HG03108 (cell line): ENCODE measurements around the gene CDC34.

Experiments used
- ATAC-seq: cut with Tn5 transposase; IDR thresholded peaks from one replicate; pipeline ENCODE4 v1.9.1; 2021; ENCODE audit warnings: moderate library complexity; ENCODE audit not compliant: unreplicated experiment

The CDC34 gene

DNA sequence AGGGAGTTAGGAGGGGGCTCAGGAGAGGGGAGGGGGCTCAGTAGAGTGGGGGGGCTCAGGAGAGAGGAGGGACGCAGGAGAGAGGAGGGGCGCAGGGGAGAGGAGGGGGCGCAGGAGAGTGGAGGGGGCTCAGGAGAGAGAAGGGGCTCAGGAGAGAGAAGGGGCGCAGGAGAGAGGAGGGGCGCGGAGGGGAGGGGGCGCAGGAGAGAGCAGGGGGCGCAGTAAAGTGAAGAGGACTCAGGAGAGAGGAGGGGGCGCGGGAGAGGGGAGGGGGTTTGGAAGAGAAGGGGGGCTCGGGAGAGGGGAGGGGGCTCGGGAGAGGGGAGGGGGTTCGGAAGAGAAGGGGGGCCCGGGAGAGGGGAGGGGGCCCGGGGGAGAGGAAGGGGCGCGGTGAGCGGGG lies 34.6 kb upstream of the CDC34 start:
- ATAC-seq = no peak

DNA sequence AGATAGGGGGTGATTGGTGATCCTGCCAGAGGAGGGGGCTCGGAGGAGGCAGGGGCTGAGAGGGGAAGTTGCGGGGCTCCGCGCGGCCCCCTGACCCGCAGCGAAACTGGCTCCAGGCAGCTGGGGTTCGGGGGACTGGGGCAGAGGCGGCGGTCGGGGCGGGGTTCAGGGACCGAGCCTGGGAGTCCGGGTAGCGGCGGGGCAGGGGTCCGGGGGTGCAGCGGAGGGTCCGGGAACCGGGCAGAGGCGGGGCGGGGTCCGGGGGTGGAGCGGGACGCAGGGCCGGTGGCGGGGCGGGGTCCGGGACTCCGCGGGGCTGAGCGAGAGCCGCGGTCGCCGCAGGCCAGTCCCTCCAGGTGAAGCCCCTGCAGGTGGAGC lies 34.1 kb upstream of the CDC34 start:
- no peak for ATAC-seq

DNA sequence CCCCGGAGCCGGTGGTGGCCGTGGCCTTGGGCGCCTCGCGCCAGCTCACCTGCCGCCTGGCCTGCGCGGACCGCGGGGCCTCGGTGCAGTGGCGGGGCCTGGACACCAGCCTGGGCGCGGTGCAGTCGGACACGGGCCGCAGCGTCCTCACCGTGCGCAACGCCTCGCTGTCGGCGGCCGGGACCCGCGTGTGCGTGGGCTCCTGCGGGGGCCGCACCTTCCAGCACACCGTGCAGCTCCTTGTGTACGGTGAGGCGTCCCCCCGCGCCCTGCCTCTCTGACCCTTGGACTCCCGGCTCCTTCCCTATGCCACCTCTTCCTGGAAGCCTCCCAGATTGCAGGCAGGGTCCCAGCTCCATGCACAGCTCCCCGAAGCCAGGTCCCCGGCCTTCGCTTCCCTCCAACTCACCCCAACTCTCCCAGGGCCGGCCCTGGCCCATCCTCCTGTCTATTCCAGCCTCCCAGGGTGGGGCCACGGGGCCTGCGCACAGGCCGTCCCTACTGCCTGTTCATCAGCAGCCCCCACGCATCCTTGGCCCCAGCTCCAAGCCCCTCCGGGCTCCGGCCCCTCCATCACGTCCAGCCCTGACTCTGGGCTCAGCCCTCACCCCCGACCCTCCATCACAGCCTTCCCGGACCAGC lies 33.6 kb upstream of the CDC34 start:
- no peak for ATAC-seq

DNA sequence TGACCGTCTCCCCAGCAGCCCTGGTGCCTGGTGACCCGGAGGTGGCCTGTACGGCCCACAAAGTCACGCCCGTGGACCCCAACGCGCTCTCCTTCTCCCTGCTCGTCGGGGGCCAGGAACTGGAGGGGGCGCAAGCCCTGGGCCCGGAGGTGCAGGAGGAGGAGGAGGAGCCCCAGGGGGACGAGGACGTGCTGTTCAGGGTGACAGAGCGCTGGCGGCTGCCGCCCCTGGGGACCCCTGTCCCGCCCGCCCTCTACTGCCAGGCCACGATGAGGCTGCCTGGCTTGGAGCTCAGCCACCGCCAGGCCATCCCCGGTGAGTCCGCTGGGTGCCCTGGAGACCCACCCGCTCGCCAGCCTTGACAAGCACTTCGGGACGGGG lies 33.1 kb upstream of the CDC34 start:
- ATAC-seq = no peak

DNA sequence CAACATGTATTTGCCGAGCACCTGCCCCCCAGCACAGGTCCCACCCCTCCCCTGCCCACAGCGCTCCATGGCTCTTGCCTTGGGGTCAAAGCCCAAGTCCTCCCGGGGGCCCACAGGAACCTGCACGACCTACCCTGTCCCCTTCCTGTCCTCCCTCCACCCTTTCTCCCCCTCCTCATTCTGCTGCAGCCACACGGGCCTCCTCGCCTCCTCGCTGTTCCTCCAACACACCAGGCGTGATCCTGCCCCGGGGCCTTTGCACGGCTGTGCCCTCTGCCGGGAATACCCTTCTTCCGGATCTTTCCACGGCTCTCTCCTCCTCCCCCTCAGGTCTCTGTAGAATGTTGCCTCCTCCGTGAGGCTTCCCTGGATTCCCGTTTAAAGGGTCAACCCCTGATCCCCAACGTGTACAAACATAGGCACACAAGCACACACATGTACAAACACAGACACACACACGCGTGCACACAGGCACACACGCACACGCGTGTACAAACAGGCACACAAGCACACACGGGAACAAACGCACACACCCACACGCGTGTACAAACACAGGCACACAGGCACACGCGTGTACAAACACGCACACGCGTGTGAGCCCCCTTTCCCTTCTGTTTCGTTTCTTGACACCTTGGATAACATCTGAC lies 32.5 kb upstream of the CDC34 start:
- ATAC-seq = no peak

DNA sequence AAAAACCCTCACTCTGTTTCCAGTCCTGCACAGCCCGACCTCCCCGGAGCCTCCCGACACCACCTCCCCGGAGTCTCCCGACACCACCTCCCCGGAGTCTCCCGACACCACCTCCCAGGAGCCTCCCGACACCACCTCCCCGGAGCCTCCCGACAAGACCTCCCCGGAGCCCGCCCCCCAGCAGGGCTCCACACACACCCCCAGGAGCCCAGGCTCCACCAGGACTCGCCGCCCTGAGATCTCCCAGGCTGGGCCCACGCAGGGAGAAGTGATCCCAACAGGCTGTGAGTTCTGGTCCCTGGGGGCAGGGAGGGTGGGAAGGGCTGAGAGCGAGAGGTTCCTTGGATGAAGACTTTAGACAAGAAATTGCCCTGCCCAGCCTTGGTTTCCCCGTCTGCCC lies 29.9 kb upstream of the CDC34 start:
- ATAC-seq = no peak

DNA sequence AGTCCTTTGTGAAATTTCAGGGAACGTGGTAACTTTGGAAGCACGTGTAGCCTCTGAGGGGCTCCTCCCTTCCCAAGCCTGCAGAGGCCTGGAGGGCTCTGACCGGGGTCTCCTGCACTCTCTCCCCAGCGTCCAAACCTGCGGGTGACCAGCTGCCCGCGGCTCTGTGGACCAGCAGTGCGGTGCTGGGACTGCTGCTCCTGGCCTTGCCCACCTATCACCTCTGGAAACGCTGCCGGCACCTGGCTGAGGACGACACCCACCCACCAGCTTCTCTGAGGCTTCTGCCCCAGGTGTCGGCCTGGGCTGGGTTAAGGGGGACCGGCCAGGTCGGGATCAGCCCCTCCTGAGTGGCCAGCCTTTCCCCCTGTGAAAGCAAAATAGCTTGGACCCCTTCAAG lies 26.9 kb upstream of the CDC34 start:
- ATAC-seq = no peak

DNA sequence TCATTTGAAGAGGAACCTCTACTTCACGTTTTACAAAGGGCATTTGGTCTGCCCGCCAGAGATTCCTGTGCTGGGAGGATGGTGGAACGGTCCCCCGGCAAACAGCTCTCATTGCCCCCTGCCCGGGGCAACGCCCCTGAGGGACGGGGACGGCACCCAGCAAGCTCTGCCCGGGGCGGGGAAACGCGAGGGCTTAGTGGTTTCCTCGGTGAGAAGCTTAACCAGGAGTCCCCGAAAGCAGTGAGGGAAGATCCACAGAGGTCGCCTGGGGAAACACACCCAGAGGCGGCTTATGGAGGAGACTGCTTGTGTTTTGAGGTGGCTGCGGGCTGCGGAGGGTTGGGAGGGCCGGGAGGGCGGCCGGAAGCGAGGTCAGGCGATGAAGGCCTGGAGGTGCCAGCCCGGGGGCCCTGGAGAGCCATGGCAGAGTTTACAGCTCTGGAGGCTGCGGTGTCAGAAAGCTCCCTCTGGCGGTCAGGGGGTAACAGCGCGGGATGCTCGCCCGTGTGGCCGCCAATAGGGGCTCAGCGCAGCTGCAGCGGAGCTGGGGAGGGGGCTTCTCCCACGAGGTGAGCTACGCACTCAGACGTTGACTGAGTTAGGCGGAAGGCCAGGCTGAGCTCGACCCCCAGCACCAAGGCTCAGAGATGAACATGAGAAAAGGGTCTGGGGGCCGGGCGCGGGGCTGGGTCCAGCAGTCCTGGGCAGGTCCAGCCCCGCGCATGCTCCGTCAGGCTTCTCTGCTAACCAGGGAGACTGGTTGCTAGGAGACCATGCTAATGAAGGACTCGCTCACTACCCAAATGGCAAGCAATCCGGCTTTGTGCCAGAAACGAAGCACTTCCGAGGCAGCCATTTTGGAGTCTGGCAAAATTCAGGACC lies 24.9 kb upstream of the CDC34 start:
- ATAC-seq = peak; percentile 53

DNA sequence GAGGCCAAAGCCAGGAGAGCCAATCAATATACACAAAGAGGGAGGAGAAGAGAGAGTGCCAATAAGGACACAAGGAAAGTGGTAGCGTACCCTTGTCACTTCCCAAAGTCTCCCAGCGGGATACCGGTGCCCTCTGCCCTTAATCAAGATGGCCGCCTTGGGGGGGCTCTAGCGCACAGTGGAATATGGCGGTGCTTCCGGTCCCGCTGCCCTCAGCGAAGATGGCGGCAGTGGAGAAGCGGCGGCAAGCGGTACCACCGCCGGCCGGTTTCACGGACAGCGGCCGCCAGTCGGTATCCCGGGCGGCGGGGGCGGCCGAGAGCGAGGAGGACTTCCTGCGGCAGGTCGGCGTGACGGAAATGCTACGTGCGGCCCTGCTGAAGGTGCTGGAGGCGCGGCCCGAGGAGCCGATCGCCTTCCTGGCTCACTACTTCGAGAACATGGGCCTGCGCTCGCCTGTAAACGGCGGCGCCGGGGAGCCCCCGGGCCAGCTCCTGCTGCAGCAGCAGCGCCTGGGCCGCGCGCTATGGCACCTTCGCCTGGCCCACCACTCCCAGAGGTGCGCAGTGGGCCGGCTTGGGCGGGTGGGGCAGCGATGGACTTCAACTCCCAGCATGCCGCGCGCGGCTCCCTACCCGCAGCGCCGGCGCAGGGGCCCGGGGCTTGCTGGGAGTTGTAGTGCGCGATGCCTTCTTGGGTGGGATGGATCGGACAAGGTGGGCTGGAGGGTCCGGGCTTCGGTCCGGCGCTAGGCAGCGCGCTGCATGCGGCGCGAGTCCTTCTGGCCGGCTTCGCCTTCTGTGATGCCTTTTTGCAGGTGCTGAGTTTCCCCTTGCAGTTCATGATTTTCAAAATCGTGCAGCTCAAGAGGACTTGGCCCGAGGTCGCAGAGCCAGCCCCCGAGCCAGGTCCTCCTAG lies 24.0 kb upstream of the CDC34 start, which contains the start of gene TPGS1:
Gene TPGS1 (plus strand): TSS at position 212 of the 918 bp plus-strand sequence. CDS start 10 bp downstream, at position 222.
- peak; percentile 44 for ATAC-seq

DNA sequence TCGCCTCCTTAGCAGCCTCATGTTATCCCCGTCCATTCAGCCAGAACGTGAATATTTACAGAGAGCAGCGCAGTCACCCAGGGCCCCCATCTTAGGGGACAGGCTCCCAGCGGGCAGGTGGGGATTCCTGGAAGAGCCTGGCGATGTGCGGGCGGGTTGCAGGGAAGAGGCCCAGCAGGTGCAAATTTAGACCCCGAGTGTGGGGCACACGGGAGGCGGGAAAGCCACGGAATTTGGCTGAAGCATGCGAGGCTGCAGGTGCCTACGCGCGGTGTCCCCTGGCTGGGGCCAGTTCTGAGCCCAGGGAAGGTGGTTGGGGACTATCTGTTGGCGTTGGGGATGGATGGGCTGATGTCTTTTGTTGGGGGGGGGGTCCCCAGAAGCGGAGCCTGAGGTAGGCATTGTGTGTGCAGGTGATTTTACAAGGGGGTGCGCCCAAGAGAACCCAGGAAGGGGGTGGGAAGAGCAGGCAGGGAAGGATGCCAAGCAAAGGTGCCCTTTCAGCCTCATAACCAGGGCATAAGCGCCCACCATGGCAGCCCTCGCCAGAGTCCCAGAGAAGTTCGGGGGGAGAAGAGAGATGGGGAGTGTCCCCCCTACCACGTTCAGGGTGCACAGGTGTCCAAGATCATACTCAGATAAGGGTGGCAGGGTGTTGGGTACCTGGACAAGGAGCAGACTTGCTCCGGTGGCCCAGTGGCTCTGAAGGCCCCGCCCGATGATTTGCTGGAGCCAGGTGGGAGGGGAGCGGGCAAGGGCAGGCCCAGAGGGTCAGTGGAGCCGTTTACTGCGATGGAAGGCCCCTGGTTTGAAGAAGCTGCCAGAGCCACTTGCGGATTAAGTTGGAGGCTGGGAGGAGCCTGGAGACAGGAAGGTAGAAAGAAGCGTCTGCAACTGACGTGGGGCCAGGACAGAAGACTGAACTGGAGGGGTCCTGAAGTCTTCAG lies 23.1 kb upstream of the CDC34 start:
- ATAC-seq = no peak

DNA sequence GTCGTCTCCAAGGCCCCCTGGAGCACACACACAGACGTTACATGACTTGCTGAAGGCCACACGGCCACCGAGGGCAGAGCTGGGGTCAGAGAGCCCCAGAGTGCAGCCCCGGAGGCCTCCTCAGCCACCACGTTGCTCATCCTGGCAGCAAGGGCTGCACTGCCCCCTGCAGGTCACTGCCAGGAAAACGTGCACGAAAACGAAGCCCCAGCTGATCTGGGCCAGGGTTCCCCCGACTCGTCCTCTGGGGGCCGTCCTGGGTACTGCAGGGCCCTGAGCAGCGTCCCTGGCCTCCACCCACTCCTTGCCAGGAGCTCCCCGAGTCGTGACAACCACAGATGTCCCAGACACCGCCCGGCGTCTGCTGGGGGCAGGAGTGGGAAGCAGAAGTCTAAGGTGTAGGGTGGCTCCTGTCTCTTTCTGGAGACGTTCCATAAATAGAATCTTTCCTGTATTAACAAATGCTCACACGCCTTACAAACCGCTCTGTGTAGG lies 20.9 kb upstream of the CDC34 start:
- ATAC-seq = peak; percentile 24

DNA sequence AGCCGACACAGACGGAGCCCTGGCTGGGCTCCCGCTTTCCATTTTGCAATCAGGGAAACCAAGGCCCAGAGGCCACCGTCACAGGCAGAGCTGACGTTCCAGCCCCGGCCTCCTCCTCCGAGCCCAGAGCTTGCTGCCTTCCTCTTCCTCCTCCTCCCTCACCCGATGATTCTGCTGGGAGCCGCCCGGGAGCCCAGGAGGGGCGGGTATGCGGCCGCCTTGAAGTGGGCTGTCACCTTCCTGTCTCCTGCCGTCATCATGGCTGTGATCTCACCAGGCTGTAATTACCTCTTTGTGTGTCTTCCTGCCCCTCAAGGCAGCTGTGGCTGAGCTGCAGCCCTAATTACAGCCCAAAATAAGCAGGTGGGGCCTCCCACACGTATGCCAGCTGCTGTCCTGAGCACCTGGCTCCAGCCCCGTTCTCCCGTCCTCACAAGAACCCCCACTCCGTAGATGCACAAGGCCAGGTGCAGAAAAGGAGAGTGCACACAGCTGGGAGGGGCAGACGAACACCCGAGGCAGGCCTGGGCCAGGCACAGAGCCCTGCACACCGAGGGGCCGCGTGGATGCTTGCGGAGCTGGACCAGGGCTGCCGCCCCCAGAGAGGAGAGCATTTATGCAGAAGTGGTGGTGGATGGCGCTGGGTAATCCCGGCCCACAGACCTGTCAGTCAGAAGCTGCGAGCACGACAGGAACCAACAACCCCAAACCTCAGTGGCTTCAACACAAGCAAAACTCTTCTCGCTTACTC lies 20.3 kb upstream of the CDC34 start:
- ATAC-seq = no peak

DNA sequence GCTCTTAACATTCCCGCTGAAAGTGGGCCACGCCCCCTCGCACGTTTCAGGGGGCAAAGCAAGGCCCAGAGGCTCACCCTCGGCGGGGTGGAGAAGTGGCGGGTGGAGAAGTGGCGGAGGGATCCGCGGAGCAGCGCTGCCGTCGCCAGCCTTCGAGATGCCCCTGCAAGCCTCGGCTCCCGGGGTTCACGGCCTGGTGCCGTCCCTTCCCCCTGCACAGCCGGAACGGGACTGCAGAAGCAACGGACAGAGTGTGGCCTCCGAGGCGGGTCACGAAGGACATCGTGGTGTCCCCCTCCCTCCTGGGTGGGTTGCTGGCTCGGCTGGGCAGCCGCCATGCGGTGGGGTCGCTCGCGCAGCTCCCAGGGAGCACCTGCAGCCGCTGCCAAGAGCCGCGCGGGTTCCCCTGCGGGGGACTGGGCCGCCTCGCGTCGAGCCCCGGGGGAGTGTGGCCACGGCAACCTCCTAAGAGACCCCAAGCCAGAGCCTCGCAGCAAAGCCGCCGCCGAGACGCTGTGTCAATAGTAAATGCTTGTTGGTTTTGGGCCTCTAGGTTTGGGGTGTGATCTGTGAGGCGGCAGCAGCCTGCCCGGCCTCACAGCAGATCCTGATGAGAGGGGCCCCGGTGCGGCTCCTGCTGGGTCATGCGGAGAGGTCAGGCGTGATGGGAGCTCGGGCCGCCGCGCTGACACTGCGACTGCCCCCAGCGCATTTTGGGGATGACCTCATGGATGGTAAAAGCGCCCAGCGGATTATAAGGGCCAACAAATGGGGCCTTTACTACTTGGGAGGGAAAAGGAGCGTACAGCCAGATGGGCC lies 18.8 kb upstream of the CDC34 start:
- ATAC-seq = no peak

DNA sequence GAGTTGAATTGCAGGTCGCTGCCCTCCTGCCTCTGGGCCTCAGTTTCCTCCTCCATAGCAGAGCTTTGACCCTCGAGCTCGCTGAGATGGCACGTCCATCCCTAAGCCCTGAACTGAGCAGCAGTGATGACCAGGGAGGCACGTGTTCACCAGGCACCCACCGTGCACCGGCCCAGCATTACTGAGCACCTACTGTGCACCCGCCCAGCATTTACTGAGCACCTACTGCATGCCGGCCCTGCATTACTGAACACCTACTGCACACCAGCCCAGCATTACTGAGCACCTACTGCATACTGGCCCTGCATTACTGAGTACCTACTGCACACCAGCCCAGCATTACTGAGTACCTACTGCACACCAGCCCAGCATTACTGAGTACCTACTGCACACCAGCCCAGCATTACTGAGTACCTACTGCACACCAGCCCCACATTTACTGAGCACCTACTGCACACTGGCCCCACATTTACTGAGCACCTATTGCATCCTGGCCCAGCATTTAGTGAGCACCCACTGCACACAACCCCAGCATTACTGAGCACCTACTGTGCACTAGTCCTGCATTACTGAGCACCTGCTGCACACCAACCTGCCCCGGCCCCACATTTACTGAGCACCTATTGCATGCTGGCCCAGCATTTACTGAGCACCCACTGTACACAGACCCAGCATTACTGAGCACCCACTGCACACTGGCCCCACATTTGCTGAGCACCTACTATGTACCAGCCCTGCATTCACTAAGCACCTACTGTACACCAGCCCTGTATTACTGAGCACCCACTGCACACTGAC lies 18.0 kb upstream of the CDC34 start:
- no peak for ATAC-seq

DNA sequence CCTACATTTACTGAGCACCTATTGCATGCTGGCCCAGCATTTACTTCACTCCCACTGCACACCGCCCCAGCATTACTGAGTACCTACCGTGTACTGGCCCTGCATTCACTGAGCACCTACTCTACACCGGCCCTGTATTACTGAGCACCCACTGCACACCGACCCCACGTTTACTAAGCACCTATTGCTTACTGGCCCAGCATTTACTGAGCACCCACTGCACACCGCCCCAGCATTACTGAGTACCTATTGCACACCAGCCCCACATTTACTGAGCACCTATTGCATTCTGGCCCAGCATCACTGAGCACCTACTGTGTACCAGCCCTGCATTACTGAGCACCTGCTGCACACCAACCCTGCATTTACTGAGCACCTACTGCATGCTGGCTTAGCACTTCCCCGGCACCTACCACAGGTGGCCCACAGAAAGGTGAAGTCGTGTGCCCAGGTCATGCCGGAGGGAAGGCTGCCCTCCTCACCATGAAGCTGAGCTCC lies 17.3 kb upstream of the CDC34 start:
- no peak for ATAC-seq

DNA sequence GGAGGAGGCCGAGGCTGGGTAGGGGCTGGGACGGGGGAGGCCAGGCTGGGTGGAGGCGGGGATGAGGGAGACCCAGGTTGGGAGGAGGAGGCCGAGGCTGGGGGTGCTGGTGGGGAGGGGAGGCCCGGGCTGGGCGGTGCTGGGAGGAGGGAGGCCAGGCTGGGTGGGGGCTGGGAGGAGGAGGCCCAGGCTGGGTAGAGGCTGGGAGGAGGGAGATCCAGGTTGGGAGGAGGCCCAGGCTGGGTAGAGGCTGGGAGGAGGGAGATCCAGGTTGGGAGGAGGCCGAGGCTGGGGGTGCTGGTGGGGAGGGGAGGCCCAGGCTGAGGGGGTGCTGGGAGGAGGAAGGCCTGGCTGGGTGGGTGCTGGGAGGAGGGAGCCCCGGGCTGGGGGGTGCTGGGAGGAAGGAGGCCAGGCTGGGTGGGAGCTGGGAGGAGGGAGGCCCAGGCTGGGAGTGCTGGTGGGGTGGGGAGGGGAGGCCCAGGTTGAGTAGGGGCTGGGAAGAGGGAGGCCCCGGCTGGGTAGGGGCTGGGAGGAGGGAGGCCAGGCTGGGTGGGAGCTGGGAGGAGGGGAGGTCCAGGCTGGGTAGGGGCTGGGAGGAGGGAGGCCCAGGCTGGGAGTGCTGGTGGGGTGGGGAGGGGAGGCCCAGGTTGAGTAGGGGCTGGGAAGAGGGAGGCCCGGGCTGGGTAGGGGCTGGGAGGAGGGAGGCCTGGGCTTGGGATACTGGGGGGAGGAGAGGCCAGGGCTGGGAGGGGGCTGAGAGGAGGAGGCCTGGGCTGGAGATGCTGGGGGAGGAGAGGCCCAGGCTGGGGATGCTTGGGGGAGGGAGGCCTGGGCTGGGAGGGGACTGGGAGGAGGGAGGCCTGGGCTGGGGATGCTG lies 13.6 kb upstream of the CDC34 start:
- no peak for ATAC-seq
